ENCODE measurements around the gene PLPPR3.

Gene PLPPR3

DNA sequence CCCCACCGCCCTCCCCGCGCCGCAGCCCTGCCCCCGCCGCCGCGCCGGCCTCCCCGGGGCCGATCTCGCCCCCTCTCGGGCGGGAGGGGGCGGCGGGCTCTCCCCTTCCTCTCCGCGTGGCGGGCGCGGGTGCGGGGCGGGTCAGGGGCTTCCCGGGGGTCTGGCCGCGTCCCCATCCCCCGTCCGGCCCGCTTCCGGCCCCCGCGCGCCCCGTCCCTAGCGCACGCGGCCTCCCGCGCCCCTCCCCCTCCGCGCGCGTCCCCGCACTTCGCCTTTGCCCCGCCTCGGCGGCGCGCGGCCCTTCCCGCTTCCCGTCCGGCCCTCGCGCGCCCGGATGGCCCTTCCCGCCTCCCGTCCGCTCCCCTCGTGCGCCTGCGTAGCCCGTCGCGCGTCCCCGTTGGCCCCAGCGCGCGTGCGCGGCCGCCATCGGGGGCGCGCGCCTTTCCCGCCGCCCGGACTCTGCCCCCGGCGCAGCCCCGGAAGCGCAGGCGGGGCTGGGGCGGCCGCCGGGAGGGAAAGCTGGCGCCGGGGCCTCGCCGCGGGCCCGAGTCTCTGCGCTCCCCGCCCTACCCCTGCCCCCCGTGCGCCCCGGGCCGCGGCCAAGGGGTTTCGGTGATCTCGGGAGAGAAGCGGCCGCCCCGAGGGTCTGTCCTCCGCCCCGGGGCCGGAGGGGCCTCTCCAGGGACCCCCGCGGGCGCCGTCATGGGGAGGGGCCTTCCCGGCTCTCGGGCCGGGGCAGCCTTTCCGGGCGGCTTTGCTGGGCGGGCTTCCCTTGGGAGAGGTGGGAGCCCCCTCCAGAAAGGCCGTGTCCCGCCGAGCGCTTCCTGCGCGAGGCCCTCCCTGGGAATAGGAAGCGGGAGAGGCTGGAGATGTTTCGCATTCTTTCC is 24.0 kb downstream of the PLPPR3 start:
- no peaks in the 10 kb centered on the region for H3K27me3 ChIP-seq (ENCODE audit: insufficient read depth, poor library complexity, severe bottlenecking)
- peak overlapping the region; percentile 73 for H3K4me3 ChIP-seq (ENCODE audit: severe bottlenecking)
- ATAC-seq (ENCODE audit: low read depth) (no peak), DNase-seq (ENCODE audit: low spot score) (no peak)
- no peaks in the 10 kb centered on the region for H3K9me3 ChIP-seq (ENCODE audit: severe bottlenecking)
- peak overlapping the region; percentile 89 for H3K27ac ChIP-seq (ENCODE audit: poor library complexity, severe bottlenecking)
- TF ChIP-seq, protein P1, sequence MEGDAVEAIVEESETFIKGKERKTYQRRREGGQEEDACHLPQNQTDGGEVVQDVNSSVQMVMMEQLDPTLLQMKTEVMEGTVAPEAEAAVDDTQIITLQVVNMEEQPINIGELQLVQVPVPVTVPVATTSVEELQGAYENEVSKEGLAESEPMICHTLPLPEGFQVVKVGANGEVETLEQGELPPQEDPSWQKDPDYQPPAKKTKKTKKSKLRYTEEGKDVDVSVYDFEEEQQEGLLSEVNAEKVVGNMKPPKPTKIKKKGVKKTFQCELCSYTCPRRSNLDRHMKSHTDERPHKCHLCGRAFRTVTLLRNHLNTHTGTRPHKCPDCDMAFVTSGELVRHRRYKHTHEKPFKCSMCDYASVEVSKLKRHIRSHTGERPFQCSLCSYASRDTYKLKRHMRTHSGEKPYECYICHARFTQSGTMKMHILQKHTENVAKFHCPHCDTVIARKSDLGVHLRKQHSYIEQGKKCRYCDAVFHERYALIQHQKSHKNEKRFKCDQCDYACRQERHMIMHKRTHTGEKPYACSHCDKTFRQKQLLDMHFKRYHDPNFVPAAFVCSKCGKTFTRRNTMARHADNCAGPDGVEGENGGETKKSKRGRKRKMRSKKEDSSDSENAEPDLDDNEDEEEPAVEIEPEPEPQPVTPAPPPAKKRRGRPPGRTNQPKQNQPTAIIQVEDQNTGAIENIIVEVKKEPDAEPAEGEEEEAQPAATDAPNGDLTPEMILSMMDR (IDR thresholded peaks at IDR 0.05; ENCODE audit: poor library complexity, severe bottlenecking), result no peak
- H3K4me1 ChIP-seq (ENCODE audit: insufficient read depth, poor library complexity, severe bottlenecking), result peaks cover 9% of the 10 kb centered on the region
- peaks cover 49% of the 10 kb centered on the region for H3K36me3 ChIP-seq (ENCODE audit: low read depth)

DNA sequence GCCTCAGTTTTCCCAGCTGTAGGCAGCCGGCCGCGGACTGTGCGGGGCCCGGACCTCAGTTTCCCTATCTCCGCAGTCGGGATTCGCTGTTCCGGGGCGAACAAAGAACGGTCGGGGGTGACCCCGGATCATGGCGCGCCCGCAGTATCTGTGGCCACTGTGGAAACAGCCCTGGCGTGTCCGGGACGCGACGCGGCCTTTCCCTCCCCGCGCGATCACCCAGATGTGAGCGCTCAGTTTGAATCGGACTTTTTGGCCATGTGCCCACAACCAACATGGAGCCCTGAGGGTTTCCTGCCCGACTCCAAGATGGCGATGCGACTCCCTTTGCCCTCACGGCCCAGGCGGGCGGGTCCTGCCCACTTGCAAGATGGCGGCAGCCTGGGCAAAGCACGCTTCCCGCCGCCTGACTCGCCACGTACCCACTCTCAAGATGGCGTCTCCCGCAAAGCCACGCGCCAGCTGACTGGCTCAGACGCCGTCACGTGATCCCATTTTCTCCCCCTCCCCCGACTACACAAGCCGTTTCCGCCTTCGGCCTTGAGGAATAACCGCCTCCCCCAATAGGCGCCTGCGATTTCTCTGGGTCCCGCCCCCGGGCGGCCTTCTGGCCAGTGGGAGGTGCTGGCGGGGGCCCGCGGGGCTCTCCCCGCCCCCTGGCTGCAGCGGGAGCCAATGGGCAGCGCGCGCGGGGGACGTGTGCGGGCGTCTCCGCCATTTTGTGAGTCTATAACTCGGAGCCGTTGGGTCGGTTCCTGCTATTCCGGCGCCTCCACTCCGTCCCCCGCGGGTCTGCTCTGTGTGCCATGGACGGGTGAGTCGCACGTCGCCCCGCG is 24.8 kb downstream of the PLPPR3 start, which contains the start of gene PTBP1:
TSS of gene PTBP1 (plus strand) at position 761 of the 836 bp plus-strand sequence. CDS start at position 807, 46 bp downstream.
- Histone ChIP-seq H3K4me1 (ENCODE audit: insufficient read depth, poor library complexity, severe bottlenecking) (peaks cover 9% of the 10 kb centered on the region), H3K9me3 (ENCODE audit: severe bottlenecking) (no peaks in the 10 kb centered on the region), H3K36me3 (ENCODE audit: low read depth) (peaks cover 40% of the 10 kb centered on the region), H3K27ac (ENCODE audit: poor library complexity, severe bottlenecking) (peak within 1 kb of the TSS; percentile 89), H3K27me3 (ENCODE audit: insufficient read depth, poor library complexity, severe bottlenecking) (no peaks in the 10 kb centered on the region), H3K4me3 (ENCODE audit: severe bottlenecking) (peak within 1 kb of the TSS; percentile 73)
- DNase-seq (ENCODE audit: low spot score) (peak; percentile 99), ATAC-seq (ENCODE audit: low read depth) (peak; percentile 78)
- TF ChIP-seq, protein P1 (IDR thresholded peaks at IDR 0.05; ENCODE audit: poor library complexity, severe bottlenecking), result no peak

DNA sequence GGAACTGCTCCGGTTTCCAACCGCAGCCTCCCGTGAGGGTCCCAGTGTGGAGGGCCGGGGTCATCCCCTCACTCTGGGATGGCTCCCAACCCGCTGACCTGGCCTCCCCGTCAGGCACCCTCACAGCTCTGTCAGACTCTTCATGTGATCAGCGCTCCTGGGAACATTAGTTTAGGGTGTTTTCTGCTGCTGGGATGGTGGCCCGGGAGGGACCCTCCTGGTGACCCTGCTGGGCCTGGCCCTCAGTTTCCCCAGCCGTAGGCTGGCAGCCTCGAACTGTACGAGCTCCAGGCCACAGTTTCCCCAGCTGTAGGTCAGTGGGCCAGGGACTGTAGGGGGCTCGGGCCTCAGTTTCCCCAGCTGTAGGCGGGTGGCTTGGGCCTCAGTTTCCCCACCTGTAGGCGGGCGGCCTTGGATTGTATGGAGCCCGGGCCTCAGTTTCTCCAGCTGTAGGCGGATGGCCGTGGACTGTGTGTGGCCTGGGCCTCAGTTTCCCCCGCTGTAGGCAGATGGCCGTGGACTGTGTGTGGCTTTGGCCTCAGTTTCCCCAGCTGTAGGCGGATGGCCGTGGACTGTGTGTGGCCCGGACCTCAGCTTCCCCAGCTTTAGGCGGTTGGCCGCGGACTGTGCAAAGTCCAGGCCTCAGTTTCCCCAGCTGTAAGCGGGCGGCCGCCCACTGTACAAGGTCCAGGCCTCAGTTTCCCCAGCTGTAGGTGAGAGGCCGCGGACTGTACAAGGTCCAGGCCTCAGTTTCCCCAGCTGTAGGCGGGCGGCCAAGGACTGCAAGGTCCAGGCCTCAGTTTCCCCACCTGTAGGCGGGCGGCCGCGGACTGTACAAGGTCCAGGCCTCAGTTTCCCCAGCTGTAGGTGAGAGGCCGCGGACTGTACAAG is 25.8 kb downstream of the PLPPR3 start:
- no peak for ATAC-seq (ENCODE audit: low read depth)
- no peak for DNase-seq (ENCODE audit: low spot score)
- Histone ChIP-seq H3K27ac (ENCODE audit: poor library complexity, severe bottlenecking) (peak overlapping the region; percentile 89), H3K4me1 (ENCODE audit: insufficient read depth, poor library complexity, severe bottlenecking) (peaks cover 7% of the 10 kb centered on the region), H3K9me3 (ENCODE audit: severe bottlenecking) (no peaks in the 10 kb centered on the region), H3K36me3 (ENCODE audit: low read depth) (peaks cover 30% of the 10 kb centered on the region), H3K4me3 (ENCODE audit: severe bottlenecking) (peak overlapping the region; percentile 55), H3K27me3 (ENCODE audit: insufficient read depth, poor library complexity, severe bottlenecking) (no peaks in the 10 kb centered on the region)
- TF ChIP-seq, protein P1 (IDR thresholded peaks at IDR 0.05; ENCODE audit: poor library complexity, severe bottlenecking), result no peak

DNA sequence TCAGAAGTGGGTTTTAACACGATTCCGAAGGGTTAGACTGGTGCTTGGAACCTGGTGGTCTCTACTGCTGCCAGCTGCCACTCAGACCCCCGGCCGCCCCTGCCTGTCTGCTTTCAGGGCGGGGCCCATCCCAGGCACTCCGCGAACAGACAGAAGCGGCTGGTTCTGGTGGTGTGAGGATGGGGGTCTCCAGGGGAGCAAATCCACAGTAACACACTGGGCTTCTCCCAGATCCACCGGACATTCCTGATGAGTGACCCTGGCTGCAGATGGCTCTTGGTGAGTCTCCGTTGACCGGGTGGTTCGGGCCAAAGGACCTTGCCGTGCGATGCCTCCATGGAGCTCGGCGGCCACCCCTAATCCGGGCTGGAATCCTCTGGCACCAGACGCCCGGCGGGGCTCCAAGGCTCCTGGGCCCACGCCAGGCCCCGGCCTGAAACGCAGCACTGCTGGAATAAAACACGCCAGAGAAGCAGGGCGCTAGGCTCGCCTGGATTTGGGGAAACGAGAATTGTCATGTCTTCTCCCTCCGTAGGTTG is 26.6 kb downstream of the PLPPR3 start:
- DNase-seq (ENCODE audit: low spot score) (no peak), ATAC-seq (ENCODE audit: low read depth) (no peak)
- Histone ChIP-seq H3K4me3 (ENCODE audit: severe bottlenecking) (no peak overlapping the region), H3K4me1 (ENCODE audit: insufficient read depth, poor library complexity, severe bottlenecking) (no peaks in the 10 kb centered on the region), H3K27me3 (ENCODE audit: insufficient read depth, poor library complexity, severe bottlenecking) (no peaks in the 10 kb centered on the region), H3K27ac (ENCODE audit: poor library complexity, severe bottlenecking) (no peak overlapping the region), H3K36me3 (ENCODE audit: low read depth) (peaks cover 22% of the 10 kb centered on the region), H3K9me3 (ENCODE audit: severe bottlenecking) (no peaks in the 10 kb centered on the region)
- TF ChIP-seq, protein P1 (IDR thresholded peaks at IDR 0.05; ENCODE audit: poor library complexity, severe bottlenecking), result no peak
